HFF-Myc (cell line): ENCODE data around the gene SLC39A9.

ENCODE experiments used
- DNase-seq: peaks from one replicate; pipeline ENCODE4 v3.0.0-alpha.2; 2011; ENCODE audit warnings: low read depth; ENCODE audit errors: extremely low read depth
- H3K4me3 ChIP-seq: replicated peaks from 2 replicates; pipeline ENCODE4 v1.5.1; 2011; ENCODE audit warnings: low read depth, mild to moderate bottlenecking, control low read depth, low read length
- TF ChIP-seq, protein P1 (sequence below): IDR thresholded peaks from 2 replicates; pipeline ENCODE4 v1.5.1; 2012; ENCODE audit warnings: mild to moderate bottlenecking, low read depth, low read length, control low read depth; ENCODE audit errors: missing control alignments

SLC39A9 gene, protein sequence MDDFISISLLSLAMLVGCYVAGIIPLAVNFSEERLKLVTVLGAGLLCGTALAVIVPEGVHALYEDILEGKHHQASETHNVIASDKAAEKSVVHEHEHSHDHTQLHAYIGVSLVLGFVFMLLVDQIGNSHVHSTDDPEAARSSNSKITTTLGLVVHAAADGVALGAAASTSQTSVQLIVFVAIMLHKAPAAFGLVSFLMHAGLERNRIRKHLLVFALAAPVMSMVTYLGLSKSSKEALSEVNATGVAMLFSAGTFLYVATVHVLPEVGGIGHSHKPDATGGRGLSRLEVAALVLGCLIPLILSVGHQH

GRCh38 chr14:69398053-69398817, at the start of gene SLC39A9, which contains the start of gene ERH:
TSS of gene SLC39A9 (plus strand) at chr14:69398692. CDS start at chr14:69399370, 678 bp downstream.
TSS of gene ERH (minus strand) at chr14:69398299. CDS start at chr14:69398233, 66 bp downstream.
- TF ChIP-seq, protein P1, sequence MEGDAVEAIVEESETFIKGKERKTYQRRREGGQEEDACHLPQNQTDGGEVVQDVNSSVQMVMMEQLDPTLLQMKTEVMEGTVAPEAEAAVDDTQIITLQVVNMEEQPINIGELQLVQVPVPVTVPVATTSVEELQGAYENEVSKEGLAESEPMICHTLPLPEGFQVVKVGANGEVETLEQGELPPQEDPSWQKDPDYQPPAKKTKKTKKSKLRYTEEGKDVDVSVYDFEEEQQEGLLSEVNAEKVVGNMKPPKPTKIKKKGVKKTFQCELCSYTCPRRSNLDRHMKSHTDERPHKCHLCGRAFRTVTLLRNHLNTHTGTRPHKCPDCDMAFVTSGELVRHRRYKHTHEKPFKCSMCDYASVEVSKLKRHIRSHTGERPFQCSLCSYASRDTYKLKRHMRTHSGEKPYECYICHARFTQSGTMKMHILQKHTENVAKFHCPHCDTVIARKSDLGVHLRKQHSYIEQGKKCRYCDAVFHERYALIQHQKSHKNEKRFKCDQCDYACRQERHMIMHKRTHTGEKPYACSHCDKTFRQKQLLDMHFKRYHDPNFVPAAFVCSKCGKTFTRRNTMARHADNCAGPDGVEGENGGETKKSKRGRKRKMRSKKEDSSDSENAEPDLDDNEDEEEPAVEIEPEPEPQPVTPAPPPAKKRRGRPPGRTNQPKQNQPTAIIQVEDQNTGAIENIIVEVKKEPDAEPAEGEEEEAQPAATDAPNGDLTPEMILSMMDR: no peak
- H3K4me3 ChIP-seq: peak within 1 kb of the TSS; percentile 96
- DNase-seq: peak; percentile 87

DNA sequence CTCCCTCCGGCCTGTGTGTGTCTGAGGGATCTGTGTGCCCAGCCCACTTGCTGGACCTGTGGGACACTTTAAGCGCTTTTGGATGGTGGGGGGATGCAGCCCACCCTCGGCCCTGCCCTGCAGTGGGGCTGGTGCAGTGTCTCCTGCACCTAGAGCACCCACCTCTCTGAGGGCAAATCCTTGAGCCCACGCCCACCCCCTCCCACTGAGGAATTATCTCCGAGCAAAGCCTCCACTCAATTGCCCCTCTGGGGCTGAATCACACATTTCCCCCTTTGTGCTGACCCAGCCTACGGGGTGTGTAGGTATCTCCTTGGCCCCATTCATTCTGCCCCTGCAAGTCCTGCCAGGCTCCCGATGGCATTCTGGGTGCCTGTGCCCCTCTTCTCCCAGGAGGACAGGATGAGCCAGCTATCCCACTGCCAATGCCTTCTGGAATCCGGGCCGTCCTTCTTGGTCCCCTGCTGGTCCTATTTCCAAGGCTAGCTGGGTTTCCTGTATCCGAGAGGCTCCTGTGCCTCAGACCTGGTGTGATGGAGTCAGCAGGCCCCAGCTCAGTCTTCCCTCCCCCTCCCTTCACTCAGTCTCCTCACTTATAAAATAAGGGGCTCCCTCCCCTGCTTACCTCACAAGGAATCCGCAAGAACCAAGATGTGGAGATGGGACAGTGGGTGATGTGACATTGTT, 49.3 kb upstream of the SLC39A9 start:
- TF ChIP-seq, protein P1: no peak
- no peak for DNase-seq
- no peak overlapping the region for H3K4me3 ChIP-seq

DNA sequence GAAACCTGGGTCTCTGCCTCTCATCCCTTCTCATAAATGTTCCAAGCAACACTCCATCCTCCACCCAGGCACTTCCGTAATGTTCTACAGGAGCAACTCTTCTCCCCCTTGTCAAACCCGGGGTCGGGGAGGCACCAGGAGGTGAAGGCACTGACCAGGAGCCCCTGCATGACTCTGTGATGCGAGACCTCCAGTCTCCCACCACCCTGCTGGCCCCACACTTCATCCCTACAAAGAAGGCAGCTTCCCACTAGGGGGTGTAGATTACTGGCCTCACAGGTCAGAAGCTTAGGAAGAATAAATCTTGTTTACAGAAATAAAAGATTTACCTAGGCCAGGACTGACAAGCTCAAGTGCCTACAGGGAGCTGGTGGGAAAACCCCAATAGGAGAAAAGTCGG, 47.6 kb upstream of the SLC39A9 start:
- TF ChIP-seq, protein P1: no peak
- H3K4me3 ChIP-seq: no peak overlapping the region
- no peak for DNase-seq

GRCh38 chr14:69351385-69351784, 47.1 kb upstream of the SLC39A9 start:
- TF ChIP-seq, protein P1: no peak
- no peak overlapping the region for H3K4me3 ChIP-seq
- no peak for DNase-seq

- no peak for DNase-seq
- no peak overlapping the region for H3K4me3 ChIP-seq
- TF ChIP-seq, protein P1: no peak
Measured at GRCh38 chr14:69351911-69352310, 46.6 kb upstream of the SLC39A9 start.

DNA sequence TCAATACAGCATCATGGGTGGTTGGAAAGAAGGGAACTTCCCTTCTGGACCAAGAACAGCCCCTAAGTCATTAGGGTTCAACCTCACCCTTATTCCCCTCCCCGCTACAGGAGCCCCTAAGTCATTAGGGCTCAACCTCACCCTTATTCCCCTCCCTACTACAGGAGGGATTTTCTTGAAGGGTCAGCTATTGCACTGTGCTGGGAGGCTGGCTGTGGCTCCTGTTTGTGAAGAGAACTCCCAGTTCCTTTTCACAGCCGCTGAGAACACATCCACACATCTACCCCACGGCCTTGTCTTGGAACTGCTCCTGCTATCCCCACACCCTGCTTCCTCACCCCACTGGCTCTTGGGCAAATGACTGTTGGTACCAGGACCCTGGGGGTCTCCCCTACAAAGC, 45.3 kb upstream of the SLC39A9 start:
- TF ChIP-seq, protein P1: no peak
- no peak overlapping the region for H3K4me3 ChIP-seq
- no peak for DNase-seq
